NCI-H2227 treated with DMSO at 0.1 percent for 48 hours (cell line): ENCODE results near the gene ZSCAN10.
A peak's percentile ranks its signal among the peaks of the same experiment; 100 is the strongest.

ENCODE experiments used
- DNase-seq: peaks from one replicate; lab custom pipeline; 2025; lab: John Stamatoyannopoulos, UW

Gene ZSCAN10

GRCh38 chr16:3112058-3112880 lies 13.2 kb upstream of the ZSCAN10 start, which contains the start of gene ZNF205:
Gene ZNF205, plus strand, starts transcription at chr16:3112586. Its CDS starts 845 bp downstream, at chr16:3113431.
- DNase-seq = peak; percentile 60

GRCh38 chr16:3106205-3106928 lies 7.3 kb upstream of the ZSCAN10 start:
- peak; percentile 85 for DNase-seq

GRCh38 chr16:3101841-3102470 lies 2.9 kb upstream of the ZSCAN10 start:
- DNase-seq = no peak

GRCh38 chr16:3101018-3101840 lies 2.1 kb upstream of the ZSCAN10 start:
- no peak for DNase-seq

GRCh38 chr16:3099732-3100499 lies 822 bp upstream of the ZSCAN10 start:
- peak; percentile 83 for DNase-seq

- DNase-seq = no peak
These were observed 269 bp upstream of the ZSCAN10 start for GRCh38 chr16:3099395-3099731.

GRCh38 chr16:3097266-3097665 lies 1.8 kb downstream of the ZSCAN10 start:
- no peak for DNase-seq

- DNase-seq = no peak
These were observed 2.7 kb downstream of the ZSCAN10 start for GRCh38 chr16:3096362-3096761.

GRCh38 chr16:3095869-3096268 lies 3.2 kb downstream of the ZSCAN10 start:
- DNase-seq = no peak

GRCh38 chr16:3094289-3095027 lies 4.6 kb downstream of the ZSCAN10 start:
- DNase-seq = no peak

- DNase-seq = no peak
These were observed 6.6 kb downstream of the ZSCAN10 start for GRCh38 chr16:3092501-3092941.

GRCh38 chr16:3091551-3091950 lies 7.5 kb downstream of the ZSCAN10 start:
- no peak for DNase-seq

- no peak for DNase-seq
These were observed 9.1 kb downstream of the ZSCAN10 start for GRCh38 chr16:3089717-3090592.

GRCh38 chr16:3088925-3089716 lies 10.0 kb downstream of the ZSCAN10 start:
- no peak for DNase-seq

GRCh38 chr16:3088450-3088849 lies 10.6 kb downstream of the ZSCAN10 start:
- no peak for DNase-seq

- no peak for DNase-seq
These were observed 11.6 kb downstream of the ZSCAN10 start for GRCh38 chr16:3087243-3088235.

GRCh38 chr16:3086596-3087242 lies 12.4 kb downstream of the ZSCAN10 start:
- DNase-seq = no peak
